GM12878 (cell line): ENCODE results near the gene KIAA1671. TPM values are rescaled to one million over a fixed set of nuclear protein-coding genes. Genes with fewer than 3 reads are reported as not detected.

Experiments used
- ATAC-seq: fragments of 200-7000 bp; cut with Tn5 transposase; 3 replicates; pipeline ENCODE4 v1.9.1; 2020; ENCODE audit warnings: mild to moderate bottlenecking, moderate library complexity
- BruUV-seq: library from RNA; stranded (reverse); fragments of 400-500 nt; replicated peaks from 2 replicates; lab custom pipeline; 2021; lab: Mats Ljungman, UMichigan
- CTCF ChIA-PET: fragments of 300-600 bp; sonication (Branson Sonifier 250); formaldehyde crosslinking; extraction: SDS; loops from one replicate; lab custom pipeline; 2021; ENCODE audit warnings: inconsistent platforms; lab: Yijun Ruan, JAX
- POLR2A ChIA-PET: fragments of 350-600 bp; formaldehyde crosslinking; extraction: SDS; loops from one replicate; lab custom pipeline; 2021; ENCODE audit warnings: inconsistent platforms; lab: Charles Lee
- RAD21 ChIA-PET: fragments of 300-600 bp; sonication (Branson Sonifier 250); formaldehyde crosslinking; loops from one replicate; lab custom pipeline; 2023; ENCODE audit warnings: antibody characterized with exemption; ENCODE audit not compliant: unreplicated experiment; lab: Charles Lee
- SMC1A ChIA-PET: fragments of 300-600 bp; sonication (Branson Sonifier 250); formaldehyde crosslinking; loops from one replicate; lab custom pipeline; 2023; ENCODE audit not compliant: unreplicated experiment, uncharacterized antibody; lab: Charles Lee
- DNase-seq: peaks from one replicate; pipeline ENCODE4 v3.0.0-alpha.2; 2011; ENCODE audit warnings: low read depth, low spot score
- FAIRE-seq: peaks from 3 replicates; lab custom pipeline; 2011; peaks lifted over from hg19 to GRCh38; lab: Jason Lieb, UNC
- H2AFZ ChIP-seq: 2 replicates; pipeline ENCODE4 v1.6.0; 2011; ENCODE audit warnings: low read depth, low read length, control low read depth; ENCODE audit not compliant: control insufficient read depth
- H3K27ac ChIP-seq: 2 replicates; pipeline ENCODE4 v1.5.1; 2011; ENCODE audit warnings: control low read depth; ENCODE audit not compliant: control insufficient read depth, insufficient read depth
- H3K27me3 ChIP-seq, 2 experiments: replicated peaks in 1 of 2; 2 replicates each; pipeline versions ENCODE4 v1.6.0 to v1.6.1; 2011; ENCODE audit warnings: low read length in 1 of 2; ENCODE audit not compliant: control insufficient read depth in 2 of 2, insufficient read depth in 2 of 2
- H3K36me3 ChIP-seq, 2 experiments: 2 replicates each; pipeline ENCODE4 v1.5.1; 2011; ENCODE audit warnings: low read length in 1 of 2; ENCODE audit not compliant: control insufficient read depth in 2 of 2, insufficient read depth in 2 of 2
- H3K4me1 ChIP-seq: 2 replicates; pipeline ENCODE4 v1.6.1; 2011; ENCODE audit warnings: mild to moderate bottlenecking, low read length, moderate library complexity, mixed read lengths; ENCODE audit not compliant: control insufficient read depth, insufficient read depth
- H3K4me2 ChIP-seq: 2 replicates; pipeline ENCODE4 v1.6.0; 2011; ENCODE audit warnings: control low read depth; ENCODE audit not compliant: control insufficient read depth, insufficient read depth
- H3K4me3 ChIP-seq: fragments of 200-600 bp; sonication (generic); 2 replicates; pipeline ENCODE4 v1.5.1; 2016
- H3K79me2 ChIP-seq: 2 replicates; pipeline ENCODE4 v1.6.0; 2011; ENCODE audit warnings: low read length; ENCODE audit not compliant: control insufficient read depth, insufficient read depth
- H3K9ac ChIP-seq: 2 replicates; pipeline ENCODE4 v1.8.0; 2011; ENCODE audit warnings: low read length, control low read depth, mixed read lengths; ENCODE audit not compliant: control insufficient read depth, insufficient read depth
- H3K9me3 ChIP-seq: replicated peaks from 3 replicates; pipeline ENCODE4 v1.5.1; 2011; ENCODE audit warnings: mild to moderate bottlenecking, low read length; ENCODE audit not compliant: control insufficient read depth, insufficient read depth
- H4K20me1 ChIP-seq: 2 replicates; pipeline ENCODE4 v1.6.0; 2011; ENCODE audit not compliant: control insufficient read depth, insufficient read depth
- CBX5 ChIP-seq: sonication (generic); IDR thresholded peaks from 2 replicates; pipeline ENCODE4 v1.6.1; 2016; ENCODE audit warnings: low read depth, moderate library complexity, mild to moderate bottlenecking, inconsistent platforms
- CTCF ChIP-seq, 3 experiments: IDR thresholded peaks in 2 of 3; conservative IDR thresholded peaks in 1 of 3; 2 replicates each; pipeline ENCODE4 v1.5.1; 2011; ENCODE audit warnings: low read depth in 3 of 3, low read length in 3 of 3, mild to moderate bottlenecking in 3 of 3, control low read depth in 2 of 3, moderate library complexity in 2 of 3, inconsistent platforms in 1 of 3, mixed read lengths in 1 of 3; ENCODE audit not compliant: control insufficient read depth in 2 of 3, insufficient read depth in 1 of 3; ENCODE audit errors: extremely low read depth in 1 of 3
- ELK1 ChIP-seq: IDR thresholded peaks from 2 replicates; pipeline ENCODE4 v1.6.1; 2012; ENCODE audit warnings: low read depth, low read length, improper control_type of control experiment
- KLF5 ChIP-seq: fragments of 450-650 bp; IDR thresholded peaks from 2 replicates; pipeline ENCODE4 v1.6.1; 2014; ENCODE audit warnings: mild to moderate bottlenecking; ENCODE audit not compliant: partially characterized antibody
- NKRF ChIP-seq: fragments of 450-650 bp; conservative IDR thresholded peaks from 2 replicates; pipeline ENCODE4 v1.6.1; 2017; ENCODE audit warnings: mild to moderate bottlenecking, moderate library complexity
- SUZ12 ChIP-seq: fragments of 200-600 bp; sonication (generic); IDR thresholded peaks from one replicate; pipeline ENCODE4 v1.6.1; 2018; ENCODE audit warnings: antibody characterized with exemption, mild to moderate bottlenecking; ENCODE audit not compliant: unreplicated experiment
- TARDBP ChIP-seq: IDR thresholded peaks from 2 replicates; pipeline ENCODE4 v1.6.1; 2016; ENCODE audit warnings: borderline replicate concordance
- WGBS: methylation state at CpG from one replicate; pipeline ENCODE4 v1.1.6; 2016; ENCODE audit warnings: low lambda C conversion rate; ENCODE audit not compliant: insufficient replicate concordance, insufficient coverage; ENCODE audit errors: missing lambda C conversion rate; 5-methylcytosine and 5-hydroxymethylcytosine counted together
- in situ Hi-C: fragments of 300-500 bp; cut with MboI; formaldehyde crosslinking; loops from 9 replicates; pipeline ENCODE4 v1.14.3; 2018; ENCODE audit warnings: mixed read lengths
- intact Hi-C: fragments of 100-400 bp; cut with micrococcal nuclease; formaldehyde crosslinking; loops from one replicate; pipeline ENCODE4 v1.14.2; 2022; ENCODE audit not compliant: unreplicated experiment
- polyA plus RNA-seq, 11 experiments: library from polyadenylated mRNA; depleted of rRNA in 4 of 11; unstranded in 6 of 11; stranded (reverse) in 5 of 11; fragments of >200 nt; fragmentation: Nextera tagmentation in 4 of 11; fragmentation: Illumina TruSeq in 1 of 11; extraction: Ambion mirVana in 4 of 11; extraction: Trizol in 1 of 11; gene quantifications; 1 replicate in 1 of 11; 2 replicates in 10 of 11; pipeline versions ENCODE4 v1.2.1 to v1.2.3, GENCODE V29; 2011 to 2016; ENCODE audit warnings: inconsistent platforms in 2 of 11, missing spikeins in 2 of 11, low read depth in 1 of 11
- total RNA-seq, 4 experiments: library from RNA; depleted of rRNA in 3 of 4; stranded (reverse); fragments of >200 nt in 3 of 4; fragmentation: Illumina TruSeq in 1 of 4; extraction: Trizol in 1 of 4; gene quantifications; 2 replicates each; pipeline versions ENCODE4 v1.2.1 to v1.2.3, GENCODE V29; 2013 to 2021

KIAA1671 gene
- total and polyA plus RNA-seq, 10 of the 15 experiments (the other 5 are each of a cell fraction or from before 2014, with no cell fraction given), result 0.05 to 2.7 (median 0.33) TPM

- BruUV-seq, result no TSS peak
- no peak overlapping the region for H2AFZ ChIP-seq
- 31% methylated on average over 3 of the region's 3 CpGs for WGBS
- H3K9ac ChIP-seq, result no peak overlapping the region
- RAD21 ChIA-PET, result no interaction called here
- no peak for DNase-seq
- in situ Hi-C loops, result no loop called here
- H3K9me3 ChIP-seq, result no peaks in the 10 kb centered on the region
- no peak overlapping the region for H3K27ac ChIP-seq
- TF ChIP-seq ELK1, result no peak
- no peak for TF ChIP-seq CTCF (IDR thresholded peaks at IDR 0.05 in 2 of 3, conservative IDR thresholded peaks at IDR 0.05 in 1 of 3; ENCODE audit: control insufficient read depth in 2 of 3, extremely low read depth in 1 of 3, insufficient read depth in 1 of 3, low read depth in 3 of 3, low read length in 3 of 3)
- no peak for TF ChIP-seq NKRF
- TF ChIP-seq TARDBP, result no peak
- no peak for TF ChIP-seq SUZ12
- no peak for TF ChIP-seq CBX5
- no peak for TF ChIP-seq KLF5
- TF ChIP-seq, all 136 proteins: peak for 0
- Histone ChIP-seq H3K79me2 (no peaks in the 10 kb centered on the region), H4K20me1 (no peaks in the 10 kb centered on the region), H3K4me1 (no peaks in the 10 kb centered on the region), H3K4me2 (no peak overlapping the region), H3K4me3 (no peak overlapping the region), H3K27me3 (peaks cover 3% of the 10 kb centered on the region in 2 experiments; a peak in 3 of 4 replicates), H3K36me3 (no peaks in the 10 kb centered on the region)
- intact Hi-C loops, result no loop called here
- POLR2A ChIA-PET, result no interaction called here
- CTCF ChIA-PET, result no interaction called here
- no peak for ATAC-seq
- FAIRE-seq, result no peak
- SMC1A ChIA-PET, result no interaction called here
These were observed 68.9 kb downstream of the KIAA1671 start for GRCh38 chr22:25021409-25021808.
